ENCODE measurements around the gene VANGL1.

- TF ChIP-seq HNF4A (conservative IDR thresholded peaks at IDR 0.05): no peak
- no peak for TF ChIP-seq SP1 (IDR thresholded peaks at IDR 0.05)
- TF ChIP-seq CTCF (IDR thresholded peaks at IDR 0.05; ENCODE audit: low read depth, low read length, missing input control): no peak
- TF ChIP-seq, protein P1, sequence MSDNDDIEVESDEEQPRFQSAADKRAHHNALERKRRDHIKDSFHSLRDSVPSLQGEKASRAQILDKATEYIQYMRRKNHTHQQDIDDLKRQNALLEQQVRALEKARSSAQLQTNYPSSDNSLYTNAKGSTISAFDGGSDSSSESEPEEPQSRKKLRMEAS (IDR thresholded peaks at IDR 0.05): no peak
- TF ChIP-seq YY1 (IDR thresholded peaks at IDR 0.05): no peak
- no peak for TF ChIP-seq JUND (IDR thresholded peaks at IDR 0.05)
These were observed 23.7 kb downstream of the VANGL1 start for GRCh38 chr1:115665319-115666096.

Data from liver (tissue), 3 donors.